C4-2B (cell line): ENCODE data around the gene CPE.

Experiments
- ZFX ChIP-seq: fragments of 450-650 bp; IDR thresholded peaks from 2 replicates; pipeline ENCODE4 v1.6.1; 2017
- TF ChIP-seq, protein P1 (sequence below): fragments of 450-650 bp; conservative IDR thresholded peaks from 2 replicates; pipeline ENCODE4 v1.5.1; 2017; ENCODE audit warnings: mild to moderate bottlenecking

DNA sequence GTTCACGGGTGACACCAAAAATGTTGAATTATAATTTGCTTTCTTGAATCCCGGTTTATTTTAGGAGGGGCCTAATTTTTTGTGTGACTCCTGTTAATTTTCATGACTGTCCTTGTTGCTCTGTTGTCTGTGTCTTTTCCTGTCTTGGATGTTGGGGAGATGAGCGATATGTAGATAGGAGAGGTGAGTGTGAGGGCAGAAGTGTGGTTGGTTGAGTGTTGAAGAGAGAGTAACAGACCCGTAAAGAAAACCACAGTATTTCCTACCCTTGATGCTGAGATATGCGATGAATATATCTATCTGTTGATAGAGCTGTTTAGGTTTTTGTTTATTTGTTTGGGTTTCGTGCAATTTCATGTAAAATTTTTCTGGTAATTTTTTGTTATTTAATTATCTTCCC lies 70.5 kb downstream of the CPE start:
- TF ChIP-seq, protein P1, sequence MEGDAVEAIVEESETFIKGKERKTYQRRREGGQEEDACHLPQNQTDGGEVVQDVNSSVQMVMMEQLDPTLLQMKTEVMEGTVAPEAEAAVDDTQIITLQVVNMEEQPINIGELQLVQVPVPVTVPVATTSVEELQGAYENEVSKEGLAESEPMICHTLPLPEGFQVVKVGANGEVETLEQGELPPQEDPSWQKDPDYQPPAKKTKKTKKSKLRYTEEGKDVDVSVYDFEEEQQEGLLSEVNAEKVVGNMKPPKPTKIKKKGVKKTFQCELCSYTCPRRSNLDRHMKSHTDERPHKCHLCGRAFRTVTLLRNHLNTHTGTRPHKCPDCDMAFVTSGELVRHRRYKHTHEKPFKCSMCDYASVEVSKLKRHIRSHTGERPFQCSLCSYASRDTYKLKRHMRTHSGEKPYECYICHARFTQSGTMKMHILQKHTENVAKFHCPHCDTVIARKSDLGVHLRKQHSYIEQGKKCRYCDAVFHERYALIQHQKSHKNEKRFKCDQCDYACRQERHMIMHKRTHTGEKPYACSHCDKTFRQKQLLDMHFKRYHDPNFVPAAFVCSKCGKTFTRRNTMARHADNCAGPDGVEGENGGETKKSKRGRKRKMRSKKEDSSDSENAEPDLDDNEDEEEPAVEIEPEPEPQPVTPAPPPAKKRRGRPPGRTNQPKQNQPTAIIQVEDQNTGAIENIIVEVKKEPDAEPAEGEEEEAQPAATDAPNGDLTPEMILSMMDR, result no peak
- TF ChIP-seq ZFX, result no peak
